Ovary (tissue), 3 donors: ENCODE results near the gene EFNA3.

Experiments used
- EP300 ChIP-seq: sonication (generic); formaldehyde crosslinking; IDR thresholded peaks from one replicate; pipeline ENCODE4 v1.6.1; 2017; ENCODE audit warnings: antibody characterized with exemption
- POLR2A ChIP-seq: fragments of 450-650 bp; IDR thresholded peaks from one replicate; pipeline ENCODE4 v1.6.1; 2017; ENCODE audit warnings: antibody characterized with exemption, mild to moderate bottlenecking, moderate library complexity
- TF ChIP-seq, protein P1 (sequence below), 3 donors: fragments of 450-650 bp in 2 of 3; fragments of 200-600 bp in 1 of 3; IDR thresholded peaks; one replicate each; pipeline versions ENCODE4 v1.5.1 to v1.8.0; 2016 to 2022; ENCODE audit warnings: antibody characterized with exemption in 3 of 3, mild to moderate bottlenecking in 1 of 3
- donor health status: DM: no; HTN: no; CAD: no.

DNA sequence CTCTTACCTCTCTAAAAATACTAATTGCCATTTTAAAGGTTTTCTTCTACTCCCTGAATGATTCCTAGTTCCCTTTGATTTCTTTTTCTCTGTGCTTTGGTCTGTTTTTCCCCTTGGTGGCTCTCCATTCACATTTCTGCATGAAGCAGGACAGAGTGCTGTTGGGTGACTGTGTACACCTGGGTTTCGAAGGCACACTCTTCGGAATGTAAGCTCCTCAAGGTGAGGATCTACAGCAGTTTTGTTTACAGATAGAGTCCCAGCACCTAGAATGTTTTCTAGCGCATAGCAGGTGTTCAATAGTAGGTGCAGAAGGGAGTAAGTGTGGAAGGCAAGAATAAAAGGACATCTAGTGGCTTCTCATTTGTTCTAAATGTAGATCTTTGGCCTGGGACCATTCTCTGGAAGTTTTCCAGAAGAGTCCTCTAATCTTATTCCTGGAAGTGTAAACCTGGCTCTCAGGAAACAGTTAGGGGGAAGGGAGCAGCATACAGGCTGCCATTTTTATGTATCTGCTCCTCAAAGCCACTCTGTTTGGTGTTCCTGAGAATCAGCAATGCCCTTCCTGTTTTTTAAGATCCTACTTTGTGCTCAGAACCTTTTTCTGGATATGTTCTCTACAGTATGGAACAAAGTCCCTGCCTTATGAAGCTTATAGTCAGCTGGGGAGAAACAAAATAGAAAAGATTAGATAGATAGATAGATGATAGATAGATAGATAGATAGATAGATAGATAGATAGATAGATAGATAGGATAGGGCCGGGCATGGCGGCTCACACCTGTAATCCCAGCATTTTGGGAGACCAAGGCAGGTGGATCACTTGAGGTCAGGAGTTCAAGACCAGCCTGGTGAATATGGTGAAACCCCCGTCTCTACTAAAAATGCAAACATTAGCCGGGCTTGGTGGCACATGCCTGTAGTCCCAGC, 26.2 kb downstream of the EFNA3 start:
- TF ChIP-seq, protein P1, sequence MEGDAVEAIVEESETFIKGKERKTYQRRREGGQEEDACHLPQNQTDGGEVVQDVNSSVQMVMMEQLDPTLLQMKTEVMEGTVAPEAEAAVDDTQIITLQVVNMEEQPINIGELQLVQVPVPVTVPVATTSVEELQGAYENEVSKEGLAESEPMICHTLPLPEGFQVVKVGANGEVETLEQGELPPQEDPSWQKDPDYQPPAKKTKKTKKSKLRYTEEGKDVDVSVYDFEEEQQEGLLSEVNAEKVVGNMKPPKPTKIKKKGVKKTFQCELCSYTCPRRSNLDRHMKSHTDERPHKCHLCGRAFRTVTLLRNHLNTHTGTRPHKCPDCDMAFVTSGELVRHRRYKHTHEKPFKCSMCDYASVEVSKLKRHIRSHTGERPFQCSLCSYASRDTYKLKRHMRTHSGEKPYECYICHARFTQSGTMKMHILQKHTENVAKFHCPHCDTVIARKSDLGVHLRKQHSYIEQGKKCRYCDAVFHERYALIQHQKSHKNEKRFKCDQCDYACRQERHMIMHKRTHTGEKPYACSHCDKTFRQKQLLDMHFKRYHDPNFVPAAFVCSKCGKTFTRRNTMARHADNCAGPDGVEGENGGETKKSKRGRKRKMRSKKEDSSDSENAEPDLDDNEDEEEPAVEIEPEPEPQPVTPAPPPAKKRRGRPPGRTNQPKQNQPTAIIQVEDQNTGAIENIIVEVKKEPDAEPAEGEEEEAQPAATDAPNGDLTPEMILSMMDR (IDR thresholded peaks at IDR 0.05), result no peak
- TF ChIP-seq POLR2A, result no peak
- no peak for TF ChIP-seq EP300
